ENCODE measurements around the gene BICRA. TPM values are rescaled to one million over a fixed set of nuclear protein-coding genes. Genes with fewer than 3 reads are reported as not detected.

Gene BICRA
- total RNA-seq, 1 donor from 2014 or later = 15.6 TPM

GRCh38 chr19:47625650-47626049, 16.7 kb downstream of the BICRA start:
- peaks cover 7% of the 10 kb centered on the region for H3K27me3 Mint-ChIP-seq (ENCODE audit: insufficient read depth, low read depth)
- peaks cover 10% of the 10 kb centered on the region for H3K4me1 Mint-ChIP-seq
- H3K36me3 ChIP-seq = no peaks in the 10 kb centered on the region
- H3K4me3 ChIP-seq = no peak overlapping the region
- H3K79me2 ChIP-seq (ENCODE audit: low read depth) = peaks cover 100% of the 10 kb centered on the region
- H3K27ac Mint-ChIP-seq = peak overlapping the region; percentile 28
- H3K9me3 Mint-ChIP-seq = no peaks in the 10 kb centered on the region
- H3K36me3 Mint-ChIP-seq = peaks cover 15% of the 10 kb centered on the region
- no peak overlapping the region for H3K4me2 ChIP-seq
- H3K27ac ChIP-seq = peak overlapping the region; percentile 58
- H3K27me3 ChIP-seq = no peaks in the 10 kb centered on the region
- H3F3A ChIP-seq (ENCODE audit: low read depth) = peaks cover 5% of the 10 kb centered on the region
- no peaks in the 10 kb centered on the region for H3K4me1 ChIP-seq
- TF ChIP-seq EZH2phosphoT487 (IDR thresholded peaks at IDR 0.05) = no peak
- TF ChIP-seq CTCF (IDR thresholded peaks at IDR 0.05) = no peak
- no peak for TF ChIP-seq EZH2 (IDR thresholded peaks at IDR 0.05)
- no peak for DNase-seq (ENCODE audit: low spot score)
- H2AFZ ChIP-seq (replicated peaks) = no peak overlapping the region
- H3K9me3 ChIP-seq (ENCODE audit: low read depth) = no peaks in the 10 kb centered on the region
- H3K9ac ChIP-seq = no peak overlapping the region
- H3K4me3 Mint-ChIP-seq = no peak overlapping the region
- H4K20me1 ChIP-seq (ENCODE audit: low read depth) = peaks cover 96% of the 10 kb centered on the region

GRCh38 chr19:47626238-47626637, 17.3 kb downstream of the BICRA start:
- H3K27me3 Mint-ChIP-seq (ENCODE audit: insufficient read depth, low read depth) = peaks cover 7% of the 10 kb centered on the region
- H3F3A ChIP-seq (ENCODE audit: low read depth) = peaks cover 5% of the 10 kb centered on the region
- peaks cover 96% of the 10 kb centered on the region for H4K20me1 ChIP-seq (ENCODE audit: low read depth)
- H3K4me3 Mint-ChIP-seq = no peak overlapping the region
- no peak for TF ChIP-seq EZH2phosphoT487 (IDR thresholded peaks at IDR 0.05)
- no peak for TF ChIP-seq EZH2 (IDR thresholded peaks at IDR 0.05)
- no peak for TF ChIP-seq CTCF (IDR thresholded peaks at IDR 0.05)
- H2AFZ ChIP-seq (replicated peaks) = no peak overlapping the region
- H3K27me3 ChIP-seq = no peaks in the 10 kb centered on the region
- H3K27ac Mint-ChIP-seq = peak overlapping the region; percentile 76
- peaks cover 7% of the 10 kb centered on the region for H3K4me1 Mint-ChIP-seq
- no peak overlapping the region for H3K4me3 ChIP-seq
- no peak for DNase-seq (ENCODE audit: low spot score)
- H3K79me2 ChIP-seq (ENCODE audit: low read depth) = peaks cover 100% of the 10 kb centered on the region
- H3K9ac ChIP-seq = no peak overlapping the region
- no peak overlapping the region for H3K27ac ChIP-seq
- peaks cover 17% of the 10 kb centered on the region for H3K36me3 Mint-ChIP-seq
- no peaks in the 10 kb centered on the region for H3K4me1 ChIP-seq
- H3K36me3 ChIP-seq = no peaks in the 10 kb centered on the region
- no peak overlapping the region for H3K4me2 ChIP-seq
- H3K9me3 Mint-ChIP-seq = no peaks in the 10 kb centered on the region
- H3K9me3 ChIP-seq (ENCODE audit: low read depth) = no peaks in the 10 kb centered on the region

GRCh38 chr19:47628078-47628771, 19.3 kb downstream of the BICRA start:
- no peak overlapping the region for H3K27ac ChIP-seq
- H3K27me3 ChIP-seq = no peaks in the 10 kb centered on the region
- Mint-ChIP-seq H3K36me3 (peaks cover 19% of the 10 kb centered on the region), H3K4me1 (peaks cover 13% of the 10 kb centered on the region), H3K9me3 (no peaks in the 10 kb centered on the region), H3K27me3 (ENCODE audit: insufficient read depth, low read depth) (peaks cover 10% of the 10 kb centered on the region), H3K27ac (no peak overlapping the region), H3K4me3 (no peak overlapping the region)
- H3K4me2 ChIP-seq = no peak overlapping the region
- TF ChIP-seq EZH2phosphoT487 (IDR thresholded peaks at IDR 0.05) (no peak), EZH2 (IDR thresholded peaks at IDR 0.05) (no peak), CTCF (IDR thresholded peaks at IDR 0.05) (no peak)
- H3K9me3 ChIP-seq (ENCODE audit: low read depth) = no peaks in the 10 kb centered on the region
- no peak overlapping the region for H3K9ac ChIP-seq
- no peaks in the 10 kb centered on the region for H3K36me3 ChIP-seq
- no peak overlapping the region for H3K4me3 ChIP-seq
- H2AFZ ChIP-seq (replicated peaks) = no peak overlapping the region
- peaks cover 95% of the 10 kb centered on the region for H4K20me1 ChIP-seq (ENCODE audit: low read depth)
- no peaks in the 10 kb centered on the region for H3K4me1 ChIP-seq
- no peaks in the 10 kb centered on the region for H3F3A ChIP-seq (ENCODE audit: low read depth)
- no peak for DNase-seq (ENCODE audit: low spot score)
- peaks cover 100% of the 10 kb centered on the region for H3K79me2 ChIP-seq (ENCODE audit: low read depth)

Data from neural progenitor cell (in vitro differentiated cells).